ENCODE data around the gene SNX15.

The SNX15 gene

DNA sequence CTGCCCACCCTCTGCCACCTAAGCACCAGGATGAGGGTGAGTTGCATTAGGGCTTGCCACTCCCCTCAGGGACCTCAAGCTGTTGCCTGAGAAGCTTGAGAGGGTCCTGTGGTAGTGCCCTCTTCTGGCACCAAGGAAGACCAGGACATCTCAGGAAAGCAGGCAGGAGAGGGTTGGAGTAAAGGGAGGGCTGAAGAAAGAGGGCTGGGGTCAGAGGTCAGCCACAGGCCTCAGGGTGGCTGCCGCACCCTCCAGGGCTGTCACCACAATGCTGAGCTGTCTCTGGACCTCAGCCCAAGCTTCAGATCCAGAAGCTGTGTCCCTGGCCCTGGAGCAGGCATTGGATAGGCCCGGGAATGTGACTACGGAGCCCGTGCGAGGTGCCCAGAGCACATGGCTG, 17.8 kb downstream of the SNX15 start:
- Histone ChIP-seq H3K79me2 (ENCODE audit: insufficient read depth, low read depth) (peaks cover 13% of the 10 kb centered on the region), H3K4me3 (IDR thresholded peaks at IDR 0.05; ENCODE audit: insufficient read depth, low read depth, low read length) (no peak overlapping the region), H4K20me1 (ENCODE audit: insufficient read depth) (no peaks in the 10 kb centered on the region), H2AFZ (ENCODE audit: low read depth) (no peak overlapping the region), H3K4me2 (no peak overlapping the region), H3K4me1 (ENCODE audit: low read depth, poor library complexity, severe bottlenecking) (peaks cover 25% of the 10 kb centered on the region), H3K36me3 (ENCODE audit: insufficient read depth) (no peaks in the 10 kb centered on the region), H3K9ac (no peak overlapping the region), H3K27me3 (ENCODE audit: insufficient read depth, low read depth) (no peaks in the 10 kb centered on the region), H3K27ac (no peak overlapping the region)
- TF ChIP-seq, protein P1, sequence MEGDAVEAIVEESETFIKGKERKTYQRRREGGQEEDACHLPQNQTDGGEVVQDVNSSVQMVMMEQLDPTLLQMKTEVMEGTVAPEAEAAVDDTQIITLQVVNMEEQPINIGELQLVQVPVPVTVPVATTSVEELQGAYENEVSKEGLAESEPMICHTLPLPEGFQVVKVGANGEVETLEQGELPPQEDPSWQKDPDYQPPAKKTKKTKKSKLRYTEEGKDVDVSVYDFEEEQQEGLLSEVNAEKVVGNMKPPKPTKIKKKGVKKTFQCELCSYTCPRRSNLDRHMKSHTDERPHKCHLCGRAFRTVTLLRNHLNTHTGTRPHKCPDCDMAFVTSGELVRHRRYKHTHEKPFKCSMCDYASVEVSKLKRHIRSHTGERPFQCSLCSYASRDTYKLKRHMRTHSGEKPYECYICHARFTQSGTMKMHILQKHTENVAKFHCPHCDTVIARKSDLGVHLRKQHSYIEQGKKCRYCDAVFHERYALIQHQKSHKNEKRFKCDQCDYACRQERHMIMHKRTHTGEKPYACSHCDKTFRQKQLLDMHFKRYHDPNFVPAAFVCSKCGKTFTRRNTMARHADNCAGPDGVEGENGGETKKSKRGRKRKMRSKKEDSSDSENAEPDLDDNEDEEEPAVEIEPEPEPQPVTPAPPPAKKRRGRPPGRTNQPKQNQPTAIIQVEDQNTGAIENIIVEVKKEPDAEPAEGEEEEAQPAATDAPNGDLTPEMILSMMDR (conservative IDR thresholded peaks at IDR 0.05; ENCODE audit: low read depth, low read length), result no peak

DNA sequence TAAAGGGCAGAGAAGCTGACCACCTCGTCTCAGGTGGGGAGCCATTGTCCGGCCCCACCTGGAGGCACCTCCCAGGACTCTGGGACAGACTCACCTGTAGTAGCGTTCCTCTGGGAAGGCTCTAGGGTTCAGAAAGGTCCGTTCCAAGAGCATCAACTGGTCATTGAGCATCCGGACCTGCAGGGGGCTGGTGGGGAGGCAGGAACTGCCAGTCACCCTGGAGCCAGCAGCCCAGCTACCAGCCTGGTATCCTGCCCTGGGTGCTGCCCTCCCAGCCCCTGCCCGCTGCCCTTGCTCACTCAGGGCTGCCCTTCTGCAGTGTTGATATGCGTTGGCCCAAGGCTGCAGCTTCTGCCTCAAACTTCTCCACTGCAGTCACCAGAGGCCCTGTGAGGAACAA, 18.5 kb downstream of the SNX15 start:
- H3K4me1 ChIP-seq (ENCODE audit: low read depth, poor library complexity, severe bottlenecking), result peaks cover 23% of the 10 kb centered on the region
- peaks cover 13% of the 10 kb centered on the region for H3K79me2 ChIP-seq (ENCODE audit: insufficient read depth, low read depth)
- no peak overlapping the region for H3K4me2 ChIP-seq
- H3K27me3 ChIP-seq (ENCODE audit: insufficient read depth, low read depth), result no peaks in the 10 kb centered on the region
- H3K27ac ChIP-seq, result no peak overlapping the region
- no peaks in the 10 kb centered on the region for H3K36me3 ChIP-seq (ENCODE audit: insufficient read depth)
- H2AFZ ChIP-seq (ENCODE audit: low read depth), result no peak overlapping the region
- no peak overlapping the region for H3K9ac ChIP-seq
- H4K20me1 ChIP-seq (ENCODE audit: insufficient read depth), result no peaks in the 10 kb centered on the region
- TF ChIP-seq, protein P1 (conservative IDR thresholded peaks at IDR 0.05; ENCODE audit: low read depth, low read length), result no peak
- no peak overlapping the region for H3K4me3 ChIP-seq (IDR thresholded peaks at IDR 0.05; ENCODE audit: insufficient read depth, low read depth, low read length)

DNA sequence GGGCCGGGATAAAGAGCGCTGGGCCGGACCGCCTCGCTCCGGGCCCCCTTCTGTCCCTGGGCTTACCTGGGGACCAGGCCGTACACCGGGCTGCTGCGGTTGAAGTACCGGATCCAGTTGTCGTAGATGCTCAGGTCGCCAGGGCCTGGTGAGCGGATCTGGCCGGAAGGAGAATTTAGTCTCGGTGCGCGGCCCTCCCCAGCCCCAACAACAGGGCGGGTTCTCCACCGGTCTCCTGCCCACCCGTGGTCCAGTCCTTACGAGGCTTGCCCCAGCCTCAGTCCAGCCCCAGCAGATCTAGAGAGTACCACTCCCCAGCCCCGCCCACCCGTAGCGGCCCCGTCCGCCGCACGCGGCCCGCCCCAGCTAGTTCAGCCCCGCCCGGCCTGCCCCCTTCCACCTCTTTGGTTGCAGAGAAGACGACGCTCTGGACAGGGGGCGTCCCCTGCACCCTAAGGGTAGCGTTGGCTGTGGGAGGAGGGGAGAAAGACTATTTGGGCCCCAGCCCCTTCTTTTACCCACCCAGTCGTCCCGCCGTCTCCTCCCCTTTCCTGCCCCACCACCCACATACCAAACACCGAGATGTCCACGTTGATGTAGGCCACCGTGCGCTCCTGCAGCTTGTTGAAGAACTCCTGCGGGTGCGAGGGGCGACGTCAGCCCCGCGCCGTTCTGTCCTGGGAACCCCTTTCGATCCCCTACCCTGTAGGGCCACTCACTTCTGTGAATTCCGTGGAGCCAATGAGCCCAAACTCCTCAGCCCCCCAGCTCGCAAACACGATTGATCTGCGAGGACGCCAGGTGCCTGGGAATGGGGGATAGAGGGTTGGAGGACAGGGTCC, 20.6 kb downstream of the SNX15 start:
- H3K36me3 ChIP-seq (ENCODE audit: insufficient read depth), result no peaks in the 10 kb centered on the region
- no peak overlapping the region for H2AFZ ChIP-seq (ENCODE audit: low read depth)
- no peak overlapping the region for H3K4me3 ChIP-seq (IDR thresholded peaks at IDR 0.05; ENCODE audit: insufficient read depth, low read depth, low read length)
- H3K79me2 ChIP-seq (ENCODE audit: insufficient read depth, low read depth), result peaks cover 2% of the 10 kb centered on the region
- H3K27me3 ChIP-seq (ENCODE audit: insufficient read depth, low read depth), result no peaks in the 10 kb centered on the region
- TF ChIP-seq, protein P1 (conservative IDR thresholded peaks at IDR 0.05; ENCODE audit: low read depth, low read length), result no peak
- no peak overlapping the region for H3K4me2 ChIP-seq
- no peak overlapping the region for H3K27ac ChIP-seq
- no peak overlapping the region for H3K9ac ChIP-seq
- no peaks in the 10 kb centered on the region for H4K20me1 ChIP-seq (ENCODE audit: insufficient read depth)
- H3K4me1 ChIP-seq (ENCODE audit: low read depth, poor library complexity, severe bottlenecking), result peaks cover 27% of the 10 kb centered on the region

DNA sequence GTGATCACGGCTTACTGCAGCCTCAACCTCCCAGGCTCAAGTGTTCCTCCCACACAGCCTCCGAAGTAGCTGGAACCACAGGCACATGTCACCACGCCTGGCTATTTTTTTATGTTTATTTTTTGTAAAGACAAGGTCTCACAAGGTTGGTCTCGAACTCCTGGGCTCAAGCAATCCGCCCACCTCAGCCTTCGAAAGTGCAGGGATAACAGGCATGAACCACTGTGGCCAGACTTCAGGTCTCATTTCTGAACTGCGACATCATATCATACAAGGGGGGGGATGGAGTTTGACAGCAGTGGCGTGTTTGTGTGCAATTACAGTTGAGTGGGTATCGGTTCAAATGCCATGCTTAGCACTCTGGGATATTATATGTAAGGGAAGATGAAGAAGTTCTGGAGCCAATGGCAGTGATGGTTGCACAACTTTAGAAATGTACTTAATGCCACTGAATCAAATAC, 24.2 kb downstream of the SNX15 start:
- no peak overlapping the region for H3K27ac ChIP-seq
- H3K79me2 ChIP-seq (ENCODE audit: insufficient read depth, low read depth), result no peaks in the 10 kb centered on the region
- H3K4me3 ChIP-seq (IDR thresholded peaks at IDR 0.05; ENCODE audit: insufficient read depth, low read depth, low read length), result no peak overlapping the region
- H3K9ac ChIP-seq, result no peak overlapping the region
- TF ChIP-seq, protein P1 (conservative IDR thresholded peaks at IDR 0.05; ENCODE audit: low read depth, low read length), result no peak
- no peaks in the 10 kb centered on the region for H4K20me1 ChIP-seq (ENCODE audit: insufficient read depth)
- H3K4me2 ChIP-seq, result no peak overlapping the region
- H3K36me3 ChIP-seq (ENCODE audit: insufficient read depth), result no peaks in the 10 kb centered on the region
- H3K27me3 ChIP-seq (ENCODE audit: insufficient read depth, low read depth), result no peaks in the 10 kb centered on the region
- H3K4me1 ChIP-seq (ENCODE audit: low read depth, poor library complexity, severe bottlenecking), result peaks cover 28% of the 10 kb centered on the region
- H2AFZ ChIP-seq (ENCODE audit: low read depth), result no peak overlapping the region

All from KMS-11 (cell line).